NB4 (cell line): ENCODE data around the gene FGF19.

ENCODE experiments used
- CTCF ChIP-seq: IDR thresholded peaks from one replicate; pipeline ENCODE4 v1.5.1; 2012; ENCODE audit warnings: low read depth, low read length
- MAX ChIP-seq: IDR thresholded peaks from 2 replicates; pipeline ENCODE4 v1.6.1; 2011; ENCODE audit warnings: low read depth, low read length
- MYC ChIP-seq: IDR thresholded peaks from 2 replicates; pipeline ENCODE4 v1.6.1; 2011; ENCODE audit warnings: low read depth, low read length
- POLR2A ChIP-seq: IDR thresholded peaks from 2 replicates; pipeline ENCODE4 v1.6.1; 2011; ENCODE audit warnings: mild to moderate bottlenecking; ENCODE audit not compliant: insufficient read length; ENCODE audit errors: extremely low read depth

DNA sequence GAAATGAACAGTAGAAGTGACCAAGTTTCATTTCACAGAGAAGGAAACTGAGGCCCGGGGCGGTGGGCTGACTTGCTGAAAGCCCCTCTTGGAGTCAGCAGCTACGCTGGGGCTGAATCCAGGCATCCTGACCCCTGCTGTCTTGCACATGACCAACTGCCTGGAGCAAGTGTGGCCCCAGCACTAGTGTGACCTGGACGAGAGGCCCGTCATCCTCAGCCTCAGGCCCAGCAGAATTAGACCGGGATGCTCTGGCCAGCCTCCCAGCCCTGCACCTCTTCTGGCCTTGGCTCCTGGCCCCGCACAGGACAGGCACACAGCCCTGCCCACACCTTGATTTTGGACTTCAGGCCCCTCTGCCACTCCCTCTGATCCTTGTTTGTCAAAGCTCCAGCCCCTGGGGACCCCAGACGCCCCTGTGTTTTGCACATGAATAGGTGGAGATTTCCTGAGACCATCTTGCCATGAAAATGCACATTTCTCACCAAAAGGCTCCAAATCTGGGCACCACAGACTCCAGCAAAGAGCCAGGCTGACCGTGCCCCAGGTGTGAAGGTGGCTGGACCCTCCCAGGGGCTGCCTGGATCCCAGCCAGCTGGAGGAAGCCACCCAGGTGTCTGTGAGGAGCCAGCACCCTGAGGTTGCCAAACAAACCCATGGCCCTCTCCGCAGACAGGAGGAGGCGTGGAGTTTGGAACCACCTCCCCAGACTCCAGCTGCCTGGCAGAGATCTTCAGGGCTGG is 46.5 kb upstream of the FGF19 start:
- TF ChIP-seq CTCF: no peak
- TF ChIP-seq POLR2A: no peak
- no peak for TF ChIP-seq MYC
- TF ChIP-seq MAX: no peak
